GM12878 (cell line): Measurements from ENCODE around the gene FANCI. TPM values are rescaled to one million over a fixed set of nuclear protein-coding genes. Genes with fewer than 3 reads are reported as not detected.

Experiments
- ATAC-seq: fragments of 200-7000 bp; cut with Tn5 transposase; 3 replicates; pipeline ENCODE4 v1.9.1; 2020; ENCODE audit warnings: mild to moderate bottlenecking, moderate library complexity
- BruUV-seq: library from RNA; stranded (reverse); fragments of 400-500 nt; replicated peaks from 2 replicates; lab custom pipeline; 2021; lab: Mats Ljungman, UMichigan
- CTCF ChIA-PET: fragments of 300-600 bp; sonication (Branson Sonifier 250); formaldehyde crosslinking; extraction: SDS; loops from one replicate; lab custom pipeline; 2021; ENCODE audit warnings: inconsistent platforms; lab: Yijun Ruan, JAX
- POLR2A ChIA-PET: fragments of 350-600 bp; formaldehyde crosslinking; extraction: SDS; loops from one replicate; lab custom pipeline; 2021; ENCODE audit warnings: inconsistent platforms; lab: Charles Lee
- RAD21 ChIA-PET: fragments of 300-600 bp; sonication (Branson Sonifier 250); formaldehyde crosslinking; loops from one replicate; lab custom pipeline; 2023; ENCODE audit warnings: antibody characterized with exemption; ENCODE audit not compliant: unreplicated experiment; lab: Charles Lee
- SMC1A ChIA-PET: fragments of 300-600 bp; sonication (Branson Sonifier 250); formaldehyde crosslinking; loops from one replicate; lab custom pipeline; 2023; ENCODE audit not compliant: unreplicated experiment, uncharacterized antibody; lab: Charles Lee
- DNase-seq: peaks from one replicate; pipeline ENCODE4 v3.0.0-alpha.2; 2011; ENCODE audit warnings: low read depth, low spot score
- FAIRE-seq: peaks from 3 replicates; lab custom pipeline; 2011; peaks lifted over from hg19 to GRCh38; lab: Jason Lieb, UNC
- H2AFZ ChIP-seq: 2 replicates; pipeline ENCODE4 v1.6.0; 2011; ENCODE audit warnings: low read depth, low read length, control low read depth; ENCODE audit not compliant: control insufficient read depth
- H3K27ac ChIP-seq: 2 replicates; pipeline ENCODE4 v1.5.1; 2011; ENCODE audit warnings: control low read depth; ENCODE audit not compliant: control insufficient read depth, insufficient read depth
- H3K27me3 ChIP-seq, 2 experiments: replicated peaks in 1 of 2; 2 replicates each; pipeline versions ENCODE4 v1.6.0 to v1.6.1; 2011; ENCODE audit warnings: low read length in 1 of 2; ENCODE audit not compliant: control insufficient read depth in 2 of 2, insufficient read depth in 2 of 2
- H3K36me3 ChIP-seq, 2 experiments: 2 replicates each; pipeline ENCODE4 v1.5.1; 2011; ENCODE audit warnings: low read length in 1 of 2; ENCODE audit not compliant: control insufficient read depth in 2 of 2, insufficient read depth in 2 of 2
- H3K4me1 ChIP-seq: 2 replicates; pipeline ENCODE4 v1.6.1; 2011; ENCODE audit warnings: mild to moderate bottlenecking, low read length, moderate library complexity, mixed read lengths; ENCODE audit not compliant: control insufficient read depth, insufficient read depth
- H3K4me2 ChIP-seq: 2 replicates; pipeline ENCODE4 v1.6.0; 2011; ENCODE audit warnings: control low read depth; ENCODE audit not compliant: control insufficient read depth, insufficient read depth
- H3K4me3 ChIP-seq: fragments of 200-600 bp; sonication (generic); 2 replicates; pipeline ENCODE4 v1.5.1; 2016
- H3K79me2 ChIP-seq: 2 replicates; pipeline ENCODE4 v1.6.0; 2011; ENCODE audit warnings: low read length; ENCODE audit not compliant: control insufficient read depth, insufficient read depth
- H3K9ac ChIP-seq: 2 replicates; pipeline ENCODE4 v1.8.0; 2011; ENCODE audit warnings: low read length, control low read depth, mixed read lengths; ENCODE audit not compliant: control insufficient read depth, insufficient read depth
- H3K9me3 ChIP-seq: replicated peaks from 3 replicates; pipeline ENCODE4 v1.5.1; 2011; ENCODE audit warnings: mild to moderate bottlenecking, low read length; ENCODE audit not compliant: control insufficient read depth, insufficient read depth
- H4K20me1 ChIP-seq: 2 replicates; pipeline ENCODE4 v1.6.0; 2011; ENCODE audit not compliant: control insufficient read depth, insufficient read depth
- FOS ChIP-seq: IDR thresholded peaks from 3 replicates; pipeline ENCODE4 v1.6.1; 2011; ENCODE audit warnings: borderline replicate concordance; ENCODE audit not compliant: insufficient read length; ENCODE audit errors: extremely low read depth
- JUND ChIP-seq: IDR thresholded peaks from 2 replicates; pipeline ENCODE4 v1.6.1; 2012; ENCODE audit warnings: low read depth, mild to moderate bottlenecking, low read length, improper control_type of control experiment, moderate library complexity
- NR2C1 ChIP-seq: fragments of 450-650 bp; IDR thresholded peaks from 2 replicates; pipeline ENCODE4 v1.6.1; 2017; ENCODE audit warnings: antibody characterized with exemption, mild to moderate bottlenecking, moderate library complexity
- RUNX3 ChIP-seq: IDR thresholded peaks from 2 replicates; pipeline ENCODE4 v1.6.1; 2012; ENCODE audit warnings: low read length, inconsistent platforms
- WGBS: methylation state at CpG from one replicate; pipeline ENCODE4 v1.1.6; 2016; ENCODE audit warnings: low lambda C conversion rate; ENCODE audit not compliant: insufficient replicate concordance, insufficient coverage; ENCODE audit errors: missing lambda C conversion rate; 5-methylcytosine and 5-hydroxymethylcytosine counted together
- in situ Hi-C: fragments of 300-500 bp; cut with MboI; formaldehyde crosslinking; loops from 9 replicates; pipeline ENCODE4 v1.14.3; 2018; ENCODE audit warnings: mixed read lengths
- intact Hi-C: fragments of 100-400 bp; cut with micrococcal nuclease; formaldehyde crosslinking; loops from one replicate; pipeline ENCODE4 v1.14.2; 2022; ENCODE audit not compliant: unreplicated experiment
- polyA plus RNA-seq, 11 experiments: library from polyadenylated mRNA; depleted of rRNA in 4 of 11; unstranded in 6 of 11; stranded (reverse) in 5 of 11; fragments of >200 nt; fragmentation: Nextera tagmentation in 4 of 11; fragmentation: Illumina TruSeq in 1 of 11; extraction: Ambion mirVana in 4 of 11; extraction: Trizol in 1 of 11; gene quantifications; 1 replicate in 1 of 11; 2 replicates in 10 of 11; pipeline versions ENCODE4 v1.2.1 to v1.2.3, GENCODE V29; 2011 to 2016; ENCODE audit warnings: inconsistent platforms in 2 of 11, missing spikeins in 2 of 11, low read depth in 1 of 11
- total RNA-seq, 4 experiments: library from RNA; depleted of rRNA in 3 of 4; stranded (reverse); fragments of >200 nt in 3 of 4; fragmentation: Illumina TruSeq in 1 of 4; extraction: Trizol in 1 of 4; gene quantifications; 2 replicates each; pipeline versions ENCODE4 v1.2.1 to v1.2.3, GENCODE V29; 2013 to 2021
- TF ChIP-seq, protein P1 (sequence below): IDR thresholded peaks from 2 replicates; pipeline ENCODE4 v1.6.1; 2011; ENCODE audit warnings: low read depth, mild to moderate bottlenecking, low read length, moderate library complexity, borderline replicate concordance; ENCODE audit errors: extremely low read depth
- TF ChIP-seq, protein P2 (sequence below): fragments of 450-650 bp; conservative IDR thresholded peaks from 2 replicates; pipeline ENCODE4 v1.6.1; 2017; ENCODE audit warnings: mild to moderate bottlenecking, moderate library complexity
- TF ChIP-seq, protein P3 (sequence below), 3 experiments: IDR thresholded peaks in 2 of 3; conservative IDR thresholded peaks in 1 of 3; 2 replicates each; pipeline ENCODE4 v1.5.1; 2011; ENCODE audit warnings: low read depth in 3 of 3, low read length in 3 of 3, mild to moderate bottlenecking in 3 of 3, control low read depth in 2 of 3, moderate library complexity in 2 of 3, inconsistent platforms in 1 of 3, mixed read lengths in 1 of 3; ENCODE audit not compliant: control insufficient read depth in 2 of 3, insufficient read depth in 1 of 3; ENCODE audit errors: extremely low read depth in 1 of 3

FANCI gene
- total and polyA plus RNA-seq, 10 of the 15 experiments (the other 5 are each of a cell fraction or from before 2014, with no cell fraction given) = 38.1 to 129 (median 82.4) TPM

DNA sequence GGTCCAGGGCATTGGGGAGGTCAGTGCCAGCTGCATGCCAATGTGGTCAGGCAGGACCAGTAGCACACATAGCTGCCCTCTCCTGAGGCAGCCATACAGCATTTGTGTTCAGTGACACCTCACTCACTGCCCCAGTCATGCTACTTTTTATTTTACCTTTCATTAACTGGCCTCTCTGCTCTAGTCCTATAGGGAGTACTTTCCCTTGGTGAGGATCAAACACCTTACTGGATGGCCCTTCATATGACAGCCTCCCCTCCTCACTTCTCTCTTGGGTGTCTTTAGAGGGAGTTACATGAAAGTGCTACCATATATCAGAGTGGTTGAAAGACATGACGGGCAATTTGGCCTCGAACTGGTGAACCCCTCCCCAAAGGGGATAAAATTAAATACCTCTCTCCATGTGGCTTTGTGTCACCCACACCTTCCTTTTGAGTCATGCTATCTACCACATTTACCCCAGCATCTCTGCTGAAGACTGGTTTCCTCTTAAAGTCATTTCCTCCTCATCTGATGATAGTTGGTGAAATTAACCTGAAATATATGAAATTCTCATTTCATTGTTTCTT, 40.0 kb upstream of the FANCI start:
- POLR2A ChIA-PET = no interaction called here
- 0% methylated on average over 2 of the region's 2 CpGs for WGBS
- DNase-seq (no peak), FAIRE-seq (no peak), ATAC-seq (peak; percentile 40)
- no peaks in the 10 kb centered on the region for H3K4me1 ChIP-seq
- no peaks in the 10 kb centered on the region for H3K9me3 ChIP-seq
- no peaks in the 10 kb centered on the region for H3K79me2 ChIP-seq
- no peaks in the 10 kb centered on the region for H4K20me1 ChIP-seq
- H3K9ac ChIP-seq = no peak overlapping the region
- H3K4me3 ChIP-seq = no peak overlapping the region
- no peak overlapping the region for H2AFZ ChIP-seq
- RAD21 ChIA-PET = interaction anchor here (0.8 to 1.3 kb wide), 2 partner anchors 41 to 223 kb away, joined by 4 to 7 read pairs; no protein-coding TSS in a partner anchor
- H3K36me3 ChIP-seq = no peaks in the 10 kb centered on the region
- intact Hi-C loops = loop anchor here (10.0 kb wide), 1 partner anchor 101 kb away; no protein-coding TSS in a partner anchor
- in situ Hi-C loops = no loop called here
- CTCF ChIA-PET = interaction anchor here (0.9 to 1.8 kb wide), 3 partner anchors 11 to 298 kb away, joined by 3 to 4 read pairs (median 3); no protein-coding TSS in a partner anchor
- TF ChIP-seq JUND (no peak), RUNX3 (peak; percentile 69)
- no peak overlapping the region for H3K4me2 ChIP-seq
- SMC1A ChIA-PET = interaction anchor here (0.8 to 1.3 kb wide), 2 partner anchors 10 to 246 kb away, joined by 3 to 5 read pairs; no protein-coding TSS in a partner anchor
- no peaks in the 10 kb centered on the region for H3K27me3 ChIP-seq
- no peak overlapping the region for H3K27ac ChIP-seq
- no TSS peak for BruUV-seq

DNA sequence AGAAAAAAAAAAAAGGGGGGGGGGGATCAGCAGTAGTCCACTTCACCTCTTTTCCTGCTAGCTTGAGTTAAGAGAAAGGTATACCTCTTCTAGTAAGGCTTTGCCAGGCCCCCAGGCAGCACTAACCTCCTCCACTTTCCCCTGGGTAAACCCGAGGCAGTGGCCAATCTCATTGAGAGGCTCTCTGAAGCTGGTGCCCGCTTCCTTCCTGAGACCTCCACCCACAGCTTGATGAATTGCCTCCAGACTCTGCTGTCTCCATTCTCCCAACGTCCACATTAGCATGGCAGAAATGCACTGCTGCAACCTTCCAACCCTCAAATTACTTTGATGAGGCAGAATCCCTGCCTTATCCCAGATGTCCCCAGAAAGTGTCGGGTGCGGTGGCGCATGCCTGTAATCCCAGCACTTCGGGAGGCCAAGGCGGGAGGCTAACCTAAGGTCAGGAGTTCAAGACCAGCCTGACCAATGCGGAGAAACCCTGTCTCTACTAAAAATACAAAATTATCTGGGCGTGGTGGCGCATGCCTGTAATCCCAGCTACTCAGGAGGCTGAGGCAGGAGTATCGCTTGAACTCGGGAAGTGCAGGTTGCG, 37.7 kb upstream of the FANCI start:
- no peak overlapping the region for H2AFZ ChIP-seq
- RAD21 ChIA-PET = interaction anchor here (0.5 to 2.8 kb wide), 21 partner anchors 9 to 266 kb away, joined by 3 to 32 read pairs (median 4); partner anchors contain the start of gene FANCI
- POLR2A ChIA-PET = interaction anchor here (0.7 kb wide), 1 partner anchor 159 kb away, joined by 8 read pairs; no protein-coding TSS in a partner anchor
- DNase-seq (no peak), FAIRE-seq (no peak), ATAC-seq (no peak)
- H3K9ac ChIP-seq = no peak overlapping the region
- 66% methylated on average over 14 of the region's 14 CpGs for WGBS
- H3K27ac ChIP-seq = no peak overlapping the region
- no TSS peak for BruUV-seq
- no peaks in the 10 kb centered on the region for H3K9me3 ChIP-seq
- no peak overlapping the region for H3K4me2 ChIP-seq
- intact Hi-C loops (loop anchor here (2.0 to 10.0 kb wide), 4 partner anchors 39 to 266 kb away; partner anchors contain the start of gene POLG), in situ Hi-C loops (no loop called here)
- no peak overlapping the region for H3K4me3 ChIP-seq
- no peaks in the 10 kb centered on the region for H3K4me1 ChIP-seq
- CTCF ChIA-PET = interaction anchor here (0.6 to 3.1 kb wide), 60 partner anchors 9 to 354 kb away, joined by 3 to 47 read pairs (median 5); partner anchors contain the start of genes FANCI and RLBP1
- SMC1A ChIA-PET = interaction anchor here (0.6 to 2.0 kb wide), 15 partner anchors 9 to 349 kb away, joined by 3 to 17 read pairs (median 4); partner anchors contain the start of gene FANCI
- H3K36me3 ChIP-seq = no peaks in the 10 kb centered on the region
- no peaks in the 10 kb centered on the region for H3K27me3 ChIP-seq
- H4K20me1 ChIP-seq = no peaks in the 10 kb centered on the region
- H3K79me2 ChIP-seq = no peaks in the 10 kb centered on the region
- TF ChIP-seq NR2C1 (no peak), FOS (no peak)
- TF ChIP-seq, protein P1, sequence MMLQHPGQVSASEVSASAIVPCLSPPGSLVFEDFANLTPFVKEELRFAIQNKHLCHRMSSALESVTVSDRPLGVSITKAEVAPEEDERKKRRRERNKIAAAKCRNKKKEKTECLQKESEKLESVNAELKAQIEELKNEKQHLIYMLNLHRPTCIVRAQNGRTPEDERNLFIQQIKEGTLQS = no peak
- TF ChIP-seq, protein P2, sequence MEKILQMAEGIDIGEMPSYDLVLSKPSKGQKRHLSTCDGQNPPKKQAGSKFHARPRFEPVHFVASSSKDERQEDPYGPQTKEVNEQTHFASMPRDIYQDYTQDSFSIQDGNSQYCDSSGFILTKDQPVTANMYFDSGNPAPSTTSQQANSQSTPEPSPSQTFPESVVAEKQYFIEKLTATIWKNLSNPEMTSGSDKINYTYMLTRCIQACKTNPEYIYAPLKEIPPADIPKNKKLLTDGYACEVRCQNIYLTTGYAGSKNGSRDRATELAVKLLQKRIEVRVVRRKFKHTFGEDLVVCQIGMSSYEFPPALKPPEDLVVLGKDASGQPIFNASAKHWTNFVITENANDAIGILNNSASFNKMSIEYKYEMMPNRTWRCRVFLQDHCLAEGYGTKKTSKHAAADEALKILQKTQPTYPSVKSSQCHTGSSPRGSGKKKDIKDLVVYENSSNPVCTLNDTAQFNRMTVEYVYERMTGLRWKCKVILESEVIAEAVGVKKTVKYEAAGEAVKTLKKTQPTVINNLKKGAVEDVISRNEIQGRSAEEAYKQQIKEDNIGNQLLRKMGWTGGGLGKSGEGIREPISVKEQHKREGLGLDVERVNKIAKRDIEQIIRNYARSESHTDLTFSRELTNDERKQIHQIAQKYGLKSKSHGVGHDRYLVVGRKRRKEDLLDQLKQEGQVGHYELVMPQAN = no peak
- TF ChIP-seq, protein P3, sequence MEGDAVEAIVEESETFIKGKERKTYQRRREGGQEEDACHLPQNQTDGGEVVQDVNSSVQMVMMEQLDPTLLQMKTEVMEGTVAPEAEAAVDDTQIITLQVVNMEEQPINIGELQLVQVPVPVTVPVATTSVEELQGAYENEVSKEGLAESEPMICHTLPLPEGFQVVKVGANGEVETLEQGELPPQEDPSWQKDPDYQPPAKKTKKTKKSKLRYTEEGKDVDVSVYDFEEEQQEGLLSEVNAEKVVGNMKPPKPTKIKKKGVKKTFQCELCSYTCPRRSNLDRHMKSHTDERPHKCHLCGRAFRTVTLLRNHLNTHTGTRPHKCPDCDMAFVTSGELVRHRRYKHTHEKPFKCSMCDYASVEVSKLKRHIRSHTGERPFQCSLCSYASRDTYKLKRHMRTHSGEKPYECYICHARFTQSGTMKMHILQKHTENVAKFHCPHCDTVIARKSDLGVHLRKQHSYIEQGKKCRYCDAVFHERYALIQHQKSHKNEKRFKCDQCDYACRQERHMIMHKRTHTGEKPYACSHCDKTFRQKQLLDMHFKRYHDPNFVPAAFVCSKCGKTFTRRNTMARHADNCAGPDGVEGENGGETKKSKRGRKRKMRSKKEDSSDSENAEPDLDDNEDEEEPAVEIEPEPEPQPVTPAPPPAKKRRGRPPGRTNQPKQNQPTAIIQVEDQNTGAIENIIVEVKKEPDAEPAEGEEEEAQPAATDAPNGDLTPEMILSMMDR (IDR thresholded peaks at IDR 0.05 in 2 of 3, conservative IDR thresholded peaks at IDR 0.05 in 1 of 3; ENCODE audit: control insufficient read depth in 2 of 3, extremely low read depth in 1 of 3, insufficient read depth in 1 of 3, low read depth in 3 of 3, low read length in 3 of 3) = no peak
